Mesendoderm (in vitro differentiated cells): ENCODE measurements around the gene IL6.

Experiments
- DNase-seq: peaks from one replicate; pipeline ENCODE4 v3.0.0; 2013
- H2AK5ac ChIP-seq: 2 replicates; pipeline ENCODE4 v1.6.1; 2013; ENCODE audit warnings: low read length, inconsistent platforms
- H2BK120ac ChIP-seq: 2 replicates; pipeline ENCODE4 v1.6.1; 2013; ENCODE audit warnings: low read depth, mild to moderate bottlenecking, low read length, moderate library complexity, mixed read lengths
- H2BK15ac ChIP-seq: replicated peaks from 2 replicates; pipeline ENCODE4 v1.6.1; 2013; ENCODE audit warnings: low read depth, mild to moderate bottlenecking, moderate library complexity
- H2BK5ac ChIP-seq: 2 replicates; pipeline ENCODE4 v1.6.1; 2013; ENCODE audit warnings: low read length, inconsistent platforms
- H3K18ac ChIP-seq: 2 replicates; pipeline ENCODE4 v1.6.1; 2013; ENCODE audit warnings: mild to moderate bottlenecking, low read length, mixed read lengths
- H3K23ac ChIP-seq: one replicate; pipeline ENCODE4 v1.6.1; 2013; ENCODE audit warnings: low read length
- H3K27ac ChIP-seq: 2 replicates; pipeline ENCODE4 v1.5.1; 2013; ENCODE audit warnings: low read depth, mild to moderate bottlenecking, inconsistent platforms, low read length, moderate library complexity
- H3K27me3 ChIP-seq: 2 replicates; pipeline ENCODE4 v1.6.1; 2013; ENCODE audit warnings: low read length, control low read depth, mild to moderate bottlenecking, inconsistent platforms; ENCODE audit not compliant: insufficient read depth, poor library complexity
- H3K36me3 ChIP-seq: 2 replicates; pipeline ENCODE4 v1.6.1; 2013; ENCODE audit warnings: low read length, inconsistent platforms; ENCODE audit not compliant: control insufficient read depth, insufficient read depth
- H3K4ac ChIP-seq: one replicate; pipeline ENCODE4 v1.6.1; 2013; ENCODE audit warnings: low read depth, mild to moderate bottlenecking, low read length, moderate library complexity
- H3K4me1 ChIP-seq: 2 replicates; pipeline ENCODE4 v1.6.1; 2013; ENCODE audit warnings: low read depth, low read length, inconsistent platforms; ENCODE audit not compliant: control insufficient read depth
- H3K4me2 ChIP-seq: 2 replicates; pipeline ENCODE4 v1.6.1; 2013; ENCODE audit warnings: low read length
- H3K4me3 ChIP-seq: 2 replicates; pipeline ENCODE4 v1.5.1; 2013; ENCODE audit warnings: mild to moderate bottlenecking, low read length
- H3K56ac ChIP-seq: one replicate; pipeline ENCODE4 v1.6.1; 2013; ENCODE audit warnings: low read length
- H3K79me1 ChIP-seq: 2 replicates; pipeline ENCODE4 v1.6.1; 2013; ENCODE audit warnings: low read length, inconsistent platforms
- H3K79me2 ChIP-seq: 2 replicates; pipeline ENCODE4 v1.6.1; 2013; ENCODE audit warnings: mild to moderate bottlenecking, low read length; ENCODE audit not compliant: control insufficient read depth, insufficient read depth
- H3K9ac ChIP-seq: 2 replicates; pipeline ENCODE4 v1.6.1; 2013; ENCODE audit warnings: low read length, inconsistent platforms
- H4K5ac ChIP-seq: one replicate; pipeline ENCODE4 v1.6.1; 2013; ENCODE audit warnings: low read length
- H4K8ac ChIP-seq: one replicate; pipeline ENCODE4 v1.6.1; 2013; ENCODE audit warnings: low read depth, mild to moderate bottlenecking, control low read depth, low read length, moderate library complexity
- WGBS: extraction: QIAGEN DNeasy Blood & Tissue Kit; methylation state at CpG from one replicate; pipeline ENCODE4 v1.1.7; 2013; ENCODE audit warnings: low lambda C conversion rate, missing lambda C conversion rate; ENCODE audit not compliant: insufficient coverage; ENCODE audit errors: extremely low coverage; 5-methylcytosine and 5-hydroxymethylcytosine counted together

IL6 gene

DNA sequence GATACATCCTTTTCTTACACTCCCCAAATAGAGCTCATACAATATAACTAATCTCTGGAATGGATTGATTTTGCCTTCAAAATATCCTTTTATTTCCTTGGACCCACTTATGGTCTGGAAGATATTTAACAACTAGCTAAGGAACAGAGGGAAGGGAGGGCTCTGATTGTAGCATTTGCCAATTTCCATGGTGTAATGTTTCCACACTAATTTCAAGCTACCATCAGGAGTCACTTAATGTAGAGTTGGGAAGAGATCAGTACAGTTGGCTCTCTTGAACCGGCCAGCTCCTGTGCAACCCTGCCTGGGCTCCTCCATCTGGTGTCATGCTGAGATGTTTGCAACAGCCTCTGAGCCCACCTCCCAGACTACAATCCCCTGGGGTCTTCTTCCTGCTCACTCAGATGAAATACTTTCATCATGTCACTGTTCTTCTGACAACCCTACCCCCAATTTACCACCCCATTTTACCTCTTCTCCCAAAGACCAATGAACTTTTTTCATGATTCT is 8.0 kb upstream of the IL6 start:
- Histone ChIP-seq H3K56ac (no peak overlapping the region), H3K9ac (no peak overlapping the region), H3K79me1 (no peaks in the 10 kb centered on the region), H4K5ac (peak overlapping the region; percentile 41), H3K4ac (peak overlapping the region; percentile 64), H3K36me3 (no peaks in the 10 kb centered on the region), H3K23ac (no peak overlapping the region), H3K18ac (no peak overlapping the region), H3K27ac (no peak overlapping the region), H3K4me2 (no peak overlapping the region), H2BK5ac (peak overlapping the region; percentile 1), H4K8ac (no peak overlapping the region), H3K4me3 (no peak overlapping the region), H2AK5ac (no peak overlapping the region), H2BK120ac (no peak overlapping the region), H3K27me3 (no peaks in the 10 kb centered on the region), H3K79me2 (no peaks in the 10 kb centered on the region), H2BK15ac (peak overlapping the region; percentile 9), H3K4me1 (peaks cover 11% of the 10 kb centered on the region)
- no CpG with 5 or more reads among the region's 1 CpG for WGBS
- DNase-seq = no peak

DNA sequence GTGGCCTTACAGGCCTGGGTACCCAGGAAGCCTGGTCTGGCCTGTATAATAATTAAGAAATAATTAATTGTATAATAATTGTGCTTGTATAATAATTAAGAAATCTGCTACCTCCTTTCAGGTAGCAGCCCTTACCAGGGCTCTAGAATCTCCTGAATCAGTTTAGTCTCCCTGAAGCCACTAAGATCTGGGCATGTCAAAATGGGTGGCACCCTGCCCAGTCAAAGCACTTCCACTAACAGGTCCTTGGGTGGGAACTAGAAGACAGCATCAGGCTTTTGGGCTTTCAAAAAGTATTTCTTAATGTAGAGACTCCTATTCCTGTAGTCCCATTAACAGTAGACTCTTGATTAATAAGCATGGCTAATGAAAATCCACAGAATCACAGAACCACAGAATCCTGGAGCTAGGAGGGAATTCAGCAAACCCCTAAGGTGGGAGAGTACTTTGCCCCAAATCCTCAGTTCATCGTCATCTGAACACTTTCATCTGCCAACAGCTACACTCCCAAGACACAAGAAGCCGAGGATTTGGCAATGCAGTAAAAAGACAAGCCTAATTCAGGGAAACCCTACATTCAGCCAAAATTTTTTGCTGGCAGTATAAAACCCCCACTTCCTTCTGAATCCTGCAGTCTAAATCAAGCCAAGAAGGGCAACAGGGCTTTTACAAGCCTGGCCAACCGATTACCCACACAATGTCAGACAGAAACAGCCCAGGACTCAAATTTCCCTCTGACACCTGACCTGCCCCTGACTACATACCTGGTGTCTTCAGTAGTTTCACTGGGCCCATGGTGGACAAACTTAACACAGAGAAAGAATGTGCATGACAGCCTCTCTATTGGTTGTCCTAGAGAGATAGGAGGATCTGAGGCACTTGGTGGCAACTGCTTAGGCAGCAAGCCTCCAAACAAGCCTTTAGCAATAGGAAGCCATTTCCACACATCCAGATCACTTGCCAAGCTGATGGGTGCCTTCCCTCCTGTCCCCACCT is 5.9 kb upstream of the IL6 start:
- no peak overlapping the region for H3K27ac ChIP-seq
- peaks cover 13% of the 10 kb centered on the region for H3K4me1 ChIP-seq
- H3K4ac ChIP-seq = peak overlapping the region; percentile 88
- no peak overlapping the region for H4K8ac ChIP-seq
- H2AK5ac ChIP-seq = peak overlapping the region; percentile 53
- peak overlapping the region; percentile 56 for H3K56ac ChIP-seq
- H3K18ac ChIP-seq = peak overlapping the region; percentile 64
- no CpG with 5 or more reads among the region's 3 CpGs for WGBS
- H2BK15ac ChIP-seq = no peak overlapping the region
- peak overlapping the region; percentile 33 for H2BK5ac ChIP-seq
- no peak for DNase-seq
- peak overlapping the region; percentile 48 for H2BK120ac ChIP-seq
- no peaks in the 10 kb centered on the region for H3K27me3 ChIP-seq
- no peaks in the 10 kb centered on the region for H3K36me3 ChIP-seq
- no peak overlapping the region for H3K9ac ChIP-seq
- no peak overlapping the region for H3K4me3 ChIP-seq
- no peaks in the 10 kb centered on the region for H3K79me2 ChIP-seq
- H3K23ac ChIP-seq = no peak overlapping the region
- H3K4me2 ChIP-seq = no peak overlapping the region
- H4K5ac ChIP-seq = no peak overlapping the region
- no peaks in the 10 kb centered on the region for H3K79me1 ChIP-seq

DNA sequence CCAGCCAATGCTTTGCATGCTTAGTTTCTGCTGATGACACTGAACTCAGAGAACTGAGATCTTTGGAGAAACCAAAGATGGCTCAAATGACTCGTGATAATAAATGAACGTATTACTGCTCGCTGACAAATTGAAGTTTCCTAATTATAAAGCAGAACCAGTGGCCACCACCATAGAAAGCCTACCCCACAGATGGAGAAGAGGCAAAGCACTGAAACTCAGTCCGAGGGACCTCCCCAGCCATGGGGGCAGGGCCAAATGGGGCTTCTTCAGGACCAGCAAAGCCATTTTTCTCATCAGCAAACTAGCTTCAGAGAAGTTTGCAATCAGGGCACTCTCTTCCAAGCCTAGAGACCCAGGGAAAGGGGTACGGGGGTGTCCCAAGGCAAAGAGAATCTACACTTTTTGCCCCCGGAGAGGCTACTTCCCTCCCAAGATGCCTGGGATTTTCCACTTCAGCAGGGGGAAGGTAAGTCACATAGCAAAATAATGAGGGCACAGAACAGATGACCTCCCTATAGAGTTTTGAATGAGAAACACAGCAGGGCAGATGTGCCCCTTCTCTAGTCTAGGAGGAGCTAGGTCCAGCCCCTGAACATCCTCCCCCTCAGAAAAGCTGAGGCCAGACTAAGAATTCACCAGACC is 4.3 kb upstream of the IL6 start:
- H3K79me2 ChIP-seq = no peaks in the 10 kb centered on the region
- H2BK15ac ChIP-seq = peak overlapping the region; percentile 19
- peak overlapping the region; percentile 11 for H3K56ac ChIP-seq
- H3K9ac ChIP-seq = no peak overlapping the region
- H3K4me3 ChIP-seq = no peak overlapping the region
- H2AK5ac ChIP-seq = no peak overlapping the region
- DNase-seq = no peak
- no peaks in the 10 kb centered on the region for H3K79me1 ChIP-seq
- no peak overlapping the region for H3K4me2 ChIP-seq
- no peak overlapping the region for H3K23ac ChIP-seq
- no peak overlapping the region for H4K8ac ChIP-seq
- H3K4ac ChIP-seq = peak overlapping the region; percentile 0
- H3K18ac ChIP-seq = peak overlapping the region; percentile 75
- H3K27ac ChIP-seq = no peak overlapping the region
- peaks cover 14% of the 10 kb centered on the region for H3K4me1 ChIP-seq
- no peaks in the 10 kb centered on the region for H3K27me3 ChIP-seq
- no peak overlapping the region for H2BK5ac ChIP-seq
- no peak overlapping the region for H4K5ac ChIP-seq
- no CpG with 5 or more reads among the region's 6 CpGs for WGBS
- H2BK120ac ChIP-seq = no peak overlapping the region
- H3K36me3 ChIP-seq = no peaks in the 10 kb centered on the region

DNA sequence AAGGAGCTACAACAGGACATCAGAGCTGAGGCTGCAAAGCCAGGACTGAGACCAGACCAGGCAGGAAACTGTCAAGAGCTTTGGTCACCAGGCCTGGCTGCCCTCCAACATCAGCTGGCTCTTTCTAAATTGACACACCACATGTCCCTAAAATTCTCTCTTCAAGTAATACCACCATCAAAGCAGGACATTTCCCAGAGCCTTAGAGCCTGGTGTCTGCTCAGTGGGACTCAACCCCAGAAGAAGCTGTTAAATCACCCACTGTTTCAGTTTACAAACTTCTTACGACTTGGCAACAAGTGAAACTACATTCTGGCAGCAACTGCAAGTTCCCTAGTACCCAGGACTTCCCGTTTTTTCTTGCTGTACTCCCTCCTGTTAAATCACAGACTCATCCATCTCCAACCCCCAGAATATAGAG is 3.8 kb upstream of the IL6 start:
- DNase-seq = no peak
- Histone ChIP-seq H3K4me1 (peaks cover 14% of the 10 kb centered on the region), H3K27me3 (no peaks in the 10 kb centered on the region), H4K5ac (no peak overlapping the region), H3K23ac (no peak overlapping the region), H3K79me2 (no peaks in the 10 kb centered on the region), H3K56ac (peak overlapping the region; percentile 11), H2BK15ac (no peak overlapping the region), H3K27ac (no peak overlapping the region), H2BK120ac (no peak overlapping the region), H4K8ac (no peak overlapping the region), H2BK5ac (peak overlapping the region; percentile 1), H3K4me2 (no peak overlapping the region), H2AK5ac (peak overlapping the region; percentile 15), H3K18ac (peak overlapping the region; percentile 75), H3K4ac (peak overlapping the region; percentile 0), H3K4me3 (no peak overlapping the region), H3K9ac (no peak overlapping the region), H3K79me1 (no peaks in the 10 kb centered on the region), H3K36me3 (no peaks in the 10 kb centered on the region)
- no CpG with 5 or more reads among the region's 2 CpGs for WGBS

DNA sequence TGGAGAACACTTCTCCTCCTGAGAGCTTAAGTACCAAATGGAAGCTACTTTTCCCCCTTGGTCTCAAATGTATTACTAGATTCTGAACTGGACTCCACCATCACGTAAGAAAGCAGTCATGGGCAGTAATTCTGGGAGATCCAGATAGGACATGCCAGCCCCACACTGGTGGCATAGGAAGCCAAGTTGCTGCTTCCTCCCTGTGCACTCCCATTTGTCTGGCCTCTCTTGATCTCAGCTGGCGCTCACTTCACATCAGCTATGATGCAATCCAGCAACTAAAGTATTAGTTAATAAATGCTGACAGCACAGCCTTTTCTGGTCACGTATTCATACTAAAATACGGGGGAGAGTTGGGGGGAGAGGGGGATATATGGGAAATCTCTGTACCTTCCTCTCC is 3.4 kb upstream of the IL6 start:
- Histone ChIP-seq H3K4ac (peak overlapping the region; percentile 0), H3K79me1 (no peaks in the 10 kb centered on the region), H3K23ac (no peak overlapping the region), H3K36me3 (no peaks in the 10 kb centered on the region), H2BK15ac (no peak overlapping the region), H3K4me3 (no peak overlapping the region), H3K27ac (no peak overlapping the region), H2AK5ac (peak overlapping the region; percentile 15), H3K27me3 (no peaks in the 10 kb centered on the region), H2BK120ac (no peak overlapping the region), H3K4me1 (peaks cover 12% of the 10 kb centered on the region), H3K9ac (no peak overlapping the region), H3K4me2 (no peak overlapping the region), H4K8ac (no peak overlapping the region), H3K56ac (peak overlapping the region; percentile 11), H4K5ac (no peak overlapping the region), H3K79me2 (no peaks in the 10 kb centered on the region), H3K18ac (peak overlapping the region; percentile 75), H2BK5ac (peak overlapping the region; percentile 26)
- no CpG with 5 or more reads among the region's 4 CpGs for WGBS
- no peak for DNase-seq
